Esophagus muscularis mucosa (tissue), 3 donors: ENCODE results near the gene TXNDC11.

Source experiments
- POLR2A ChIP-seq: fragments of 450-650 bp; IDR thresholded peaks from one replicate; pipeline ENCODE4 v1.6.1; 2017; ENCODE audit warnings: antibody characterized with exemption, moderate library complexity, mild to moderate bottlenecking, low read depth
- TF ChIP-seq, protein P1 (sequence below), 3 experiments: fragments of 200-600 bp in 2 of 3; fragments of 450-650 bp in 1 of 3; sonication (generic) in 2 of 3; IDR thresholded peaks; one replicate each; pipeline ENCODE4 v1.5.1; 2017 to 2019; ENCODE audit warnings: antibody characterized with exemption in 3 of 3, mild to moderate bottlenecking in 2 of 3, moderate library complexity in 1 of 3

- TF ChIP-seq, protein P1, sequence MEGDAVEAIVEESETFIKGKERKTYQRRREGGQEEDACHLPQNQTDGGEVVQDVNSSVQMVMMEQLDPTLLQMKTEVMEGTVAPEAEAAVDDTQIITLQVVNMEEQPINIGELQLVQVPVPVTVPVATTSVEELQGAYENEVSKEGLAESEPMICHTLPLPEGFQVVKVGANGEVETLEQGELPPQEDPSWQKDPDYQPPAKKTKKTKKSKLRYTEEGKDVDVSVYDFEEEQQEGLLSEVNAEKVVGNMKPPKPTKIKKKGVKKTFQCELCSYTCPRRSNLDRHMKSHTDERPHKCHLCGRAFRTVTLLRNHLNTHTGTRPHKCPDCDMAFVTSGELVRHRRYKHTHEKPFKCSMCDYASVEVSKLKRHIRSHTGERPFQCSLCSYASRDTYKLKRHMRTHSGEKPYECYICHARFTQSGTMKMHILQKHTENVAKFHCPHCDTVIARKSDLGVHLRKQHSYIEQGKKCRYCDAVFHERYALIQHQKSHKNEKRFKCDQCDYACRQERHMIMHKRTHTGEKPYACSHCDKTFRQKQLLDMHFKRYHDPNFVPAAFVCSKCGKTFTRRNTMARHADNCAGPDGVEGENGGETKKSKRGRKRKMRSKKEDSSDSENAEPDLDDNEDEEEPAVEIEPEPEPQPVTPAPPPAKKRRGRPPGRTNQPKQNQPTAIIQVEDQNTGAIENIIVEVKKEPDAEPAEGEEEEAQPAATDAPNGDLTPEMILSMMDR (IDR thresholded peaks at IDR 0.05) = no peak
- no peak for TF ChIP-seq POLR2A
Observed at GRCh38 chr16:11679250-11679649, 63.4 kb downstream of the TXNDC11 start.
